Mesothelial cell of epicardium (in vitro differentiated cells): ENCODE measurements around the gene CFDP1. TPM values are rescaled to one million over a fixed set of nuclear protein-coding genes. Genes with fewer than 3 reads are reported as not detected.

Experiments used
- DNase-seq, 2 experiments: peaks; one replicate each; pipeline ENCODE4 v3.0.0; 2021; ENCODE audit warnings: low spot score in 2 of 2; ENCODE audit not compliant: unreplicated experiment in 2 of 2
- H3K27ac Mint-ChIP-seq: 2 replicates; pipeline ENCODE4 v1.8.0; 2021; ENCODE audit warnings: mixed read lengths
- H3K27me3 Mint-ChIP-seq: 2 replicates; pipeline ENCODE4 v1.8.0; 2021; ENCODE audit warnings: low read depth, mixed read lengths
- H3K36me3 Mint-ChIP-seq: 2 replicates; pipeline ENCODE4 v1.8.0; 2021; ENCODE audit warnings: mixed read lengths
- H3K4me1 Mint-ChIP-seq: 2 replicates; pipeline ENCODE4 v1.8.0; 2021; ENCODE audit warnings: mixed read lengths
- H3K4me3 Mint-ChIP-seq: 2 replicates; pipeline ENCODE4 v1.8.0; 2021; ENCODE audit warnings: mild to moderate bottlenecking, moderate library complexity, mixed read lengths
- H3K9me3 Mint-ChIP-seq: 2 replicates; pipeline ENCODE4 v1.8.0; 2021; ENCODE audit warnings: mixed read lengths
- total RNA-seq: library from RNA; stranded (reverse); gene quantifications from 3 replicates; pipeline ENCODE4 v1.2.1, GENCODE V29; 2021
- TF ChIP-seq, protein P1 (sequence below): fragments of 200-600 bp; sonication (generic); IDR thresholded peaks from one replicate; pipeline ENCODE4 v1.5.0; 2021; ENCODE audit warnings: antibody characterized with exemption; ENCODE audit not compliant: unreplicated experiment

The CFDP1 gene
- 86.7 to 89.1 TPM (median 87.0 TPM) in 3 replicates for total RNA-seq

DNA sequence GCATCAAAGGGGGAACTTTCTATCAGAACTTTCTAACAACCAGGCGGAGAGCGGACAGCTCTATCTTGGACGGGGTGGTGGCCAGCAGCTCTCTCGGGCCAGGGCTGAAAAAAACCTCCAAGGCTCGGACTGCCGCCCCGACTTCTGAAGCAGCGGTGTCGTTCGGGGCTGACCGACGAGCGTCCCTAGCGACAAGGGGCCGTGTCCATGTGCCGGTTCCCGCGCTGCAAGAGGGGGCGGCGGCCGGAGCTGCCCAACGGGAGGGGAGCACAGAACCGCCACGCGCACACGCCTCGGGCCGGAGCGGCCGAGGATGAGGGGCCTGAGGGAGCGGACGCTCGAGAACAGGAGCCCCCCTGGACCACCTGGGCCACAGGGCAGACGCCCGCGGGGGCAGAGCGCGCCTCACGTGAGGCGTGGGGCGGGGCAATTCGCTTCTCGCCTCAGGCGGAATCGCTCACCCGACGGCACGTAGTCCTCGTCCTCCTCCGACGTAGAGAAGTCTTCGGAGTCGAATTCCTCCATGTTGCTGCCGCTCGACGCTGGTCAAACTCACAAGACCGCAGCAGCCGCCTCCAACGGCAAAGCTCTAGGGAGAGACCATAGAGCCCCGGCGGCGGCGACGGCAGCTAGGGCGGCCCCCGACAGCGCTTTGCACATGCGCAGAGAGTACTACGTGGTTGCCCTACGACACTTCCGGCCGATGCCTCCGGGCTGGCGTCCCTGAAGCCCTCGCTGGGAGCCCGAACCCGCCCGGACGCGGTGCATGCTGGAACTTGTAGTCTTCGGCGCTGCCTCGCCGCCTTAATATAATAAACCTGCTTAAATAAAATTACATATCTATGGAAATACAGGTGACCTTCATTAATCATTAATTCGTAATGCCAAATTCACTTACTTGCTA, at the start of gene CFDP1:
TSS of gene CFDP1 (minus strand) at position 676 of the 904 bp plus-strand sequence. CDS start at position 525, 151 bp downstream.
- DNase-seq, result peak; percentile 93 to 95
- peaks cover 5% of the 10 kb centered on the region for H3K9me3 Mint-ChIP-seq
- TF ChIP-seq, protein P1, sequence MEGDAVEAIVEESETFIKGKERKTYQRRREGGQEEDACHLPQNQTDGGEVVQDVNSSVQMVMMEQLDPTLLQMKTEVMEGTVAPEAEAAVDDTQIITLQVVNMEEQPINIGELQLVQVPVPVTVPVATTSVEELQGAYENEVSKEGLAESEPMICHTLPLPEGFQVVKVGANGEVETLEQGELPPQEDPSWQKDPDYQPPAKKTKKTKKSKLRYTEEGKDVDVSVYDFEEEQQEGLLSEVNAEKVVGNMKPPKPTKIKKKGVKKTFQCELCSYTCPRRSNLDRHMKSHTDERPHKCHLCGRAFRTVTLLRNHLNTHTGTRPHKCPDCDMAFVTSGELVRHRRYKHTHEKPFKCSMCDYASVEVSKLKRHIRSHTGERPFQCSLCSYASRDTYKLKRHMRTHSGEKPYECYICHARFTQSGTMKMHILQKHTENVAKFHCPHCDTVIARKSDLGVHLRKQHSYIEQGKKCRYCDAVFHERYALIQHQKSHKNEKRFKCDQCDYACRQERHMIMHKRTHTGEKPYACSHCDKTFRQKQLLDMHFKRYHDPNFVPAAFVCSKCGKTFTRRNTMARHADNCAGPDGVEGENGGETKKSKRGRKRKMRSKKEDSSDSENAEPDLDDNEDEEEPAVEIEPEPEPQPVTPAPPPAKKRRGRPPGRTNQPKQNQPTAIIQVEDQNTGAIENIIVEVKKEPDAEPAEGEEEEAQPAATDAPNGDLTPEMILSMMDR, result no peak
- peaks cover 4% of the 10 kb centered on the region for H3K36me3 Mint-ChIP-seq
- peak within 1 kb of the TSS; percentile 96 for H3K27ac Mint-ChIP-seq
- H3K4me1 Mint-ChIP-seq, result peaks cover 13% of the 10 kb centered on the region
- H3K27me3 Mint-ChIP-seq, result no peaks in the 10 kb centered on the region
- H3K4me3 Mint-ChIP-seq, result peak within 1 kb of the TSS; percentile 71

DNA sequence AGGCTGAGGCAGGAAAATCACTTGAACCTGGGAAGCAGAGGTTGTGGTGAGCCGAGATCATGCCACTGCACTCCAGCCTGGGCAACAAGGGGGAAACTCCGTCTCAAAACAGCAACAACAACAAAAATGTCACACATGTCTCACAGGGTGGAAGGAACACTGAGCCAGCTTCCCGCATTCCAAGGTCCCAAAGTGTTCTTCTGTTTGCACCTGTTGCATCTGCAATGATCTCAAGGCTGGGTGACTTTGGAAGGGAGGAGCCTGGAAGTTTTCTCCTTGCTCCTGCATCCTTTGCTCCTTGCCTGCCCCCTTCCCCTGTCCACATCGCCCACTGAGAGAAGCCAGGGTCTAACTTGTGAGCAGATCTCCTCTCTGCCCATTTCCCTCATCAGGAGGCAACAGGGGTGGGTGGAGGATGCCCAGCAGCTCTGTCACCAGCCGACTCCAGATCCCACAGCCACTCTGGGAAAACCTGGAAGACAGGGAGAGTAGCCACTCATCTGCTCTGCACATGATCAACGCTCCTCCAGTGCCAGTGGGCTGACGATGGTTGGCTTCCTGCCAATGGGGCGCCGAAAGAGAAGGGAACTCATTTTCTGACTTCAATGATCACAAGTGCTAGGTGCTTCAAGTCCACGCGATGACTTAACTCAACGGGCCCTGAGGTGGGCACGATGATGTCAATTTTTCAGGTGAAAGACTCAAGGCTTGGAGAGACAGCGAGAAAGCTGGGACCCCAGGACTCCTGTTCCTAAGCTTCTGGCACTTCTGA, 49.3 kb upstream of the CFDP1 start:
- H3K4me1 Mint-ChIP-seq, result peaks cover 19% of the 10 kb centered on the region
- no peak overlapping the region for H3K4me3 Mint-ChIP-seq
- no peaks in the 10 kb centered on the region for H3K27me3 Mint-ChIP-seq
- no peak overlapping the region for H3K27ac Mint-ChIP-seq
- no peaks in the 10 kb centered on the region for H3K9me3 Mint-ChIP-seq
- DNase-seq, result no peak
- no peaks in the 10 kb centered on the region for H3K36me3 Mint-ChIP-seq
- TF ChIP-seq, protein P1, result no peak

DNA sequence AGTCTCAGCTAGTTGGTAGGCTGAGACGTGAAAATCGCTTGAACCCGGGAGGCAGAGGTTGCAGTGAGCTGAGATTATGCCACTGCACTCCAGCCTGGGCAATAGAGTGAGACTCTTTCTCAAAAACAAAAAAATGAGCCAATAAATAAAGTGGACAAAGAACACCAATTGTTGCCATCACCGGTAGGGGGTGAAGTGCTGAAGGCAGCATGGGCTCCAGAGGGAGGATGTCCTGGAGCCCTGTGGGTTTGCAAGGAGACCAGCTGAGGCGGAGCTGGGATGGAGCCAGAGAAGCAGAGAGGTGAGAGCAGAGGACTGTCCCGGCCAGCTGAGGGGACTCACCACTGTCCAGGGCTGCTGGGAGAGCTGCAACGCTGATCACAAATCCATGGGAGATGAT, 48.2 kb upstream of the CFDP1 start:
- Mint-ChIP-seq H3K27me3 (no peaks in the 10 kb centered on the region), H3K9me3 (no peaks in the 10 kb centered on the region), H3K4me3 (no peak overlapping the region), H3K4me1 (peaks cover 13% of the 10 kb centered on the region), H3K36me3 (no peaks in the 10 kb centered on the region), H3K27ac (no peak overlapping the region)
- no peak for DNase-seq
- TF ChIP-seq, protein P1, result no peak

DNA sequence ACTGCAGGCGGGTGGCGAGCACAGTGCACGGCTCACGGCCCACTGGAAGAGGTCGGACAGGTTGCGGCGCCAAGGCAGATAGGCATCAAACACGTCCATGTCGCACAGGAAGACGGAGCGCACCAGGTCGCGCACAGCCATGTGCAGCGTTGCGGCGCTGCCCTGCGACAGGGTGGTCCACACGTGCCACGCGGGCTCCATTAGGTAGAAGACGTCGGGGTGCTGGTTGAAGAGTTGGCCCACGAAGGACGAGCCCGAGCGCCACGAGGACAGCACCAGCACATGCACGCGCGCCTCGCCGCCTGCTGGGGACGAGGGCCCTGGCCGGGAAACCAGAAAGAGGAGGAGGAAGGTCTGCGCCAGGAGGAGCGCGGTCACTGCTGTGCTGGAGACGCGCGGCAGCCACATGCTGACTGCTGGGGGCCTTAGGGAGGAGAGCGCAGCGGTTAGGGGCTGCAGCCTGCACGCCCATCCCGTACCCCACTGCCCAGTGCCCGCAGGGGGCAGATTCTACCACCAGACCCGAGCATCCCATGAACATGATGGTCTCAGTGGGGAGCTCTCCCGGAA, 46.2 kb upstream of the CFDP1 start:
- H3K27ac Mint-ChIP-seq, result no peak overlapping the region
- H3K4me1 Mint-ChIP-seq, result no peaks in the 10 kb centered on the region
- H3K4me3 Mint-ChIP-seq, result no peak overlapping the region
- H3K36me3 Mint-ChIP-seq, result no peaks in the 10 kb centered on the region
- TF ChIP-seq, protein P1, result no peak
- no peaks in the 10 kb centered on the region for H3K9me3 Mint-ChIP-seq
- H3K27me3 Mint-ChIP-seq, result no peaks in the 10 kb centered on the region
- no peak for DNase-seq

DNA sequence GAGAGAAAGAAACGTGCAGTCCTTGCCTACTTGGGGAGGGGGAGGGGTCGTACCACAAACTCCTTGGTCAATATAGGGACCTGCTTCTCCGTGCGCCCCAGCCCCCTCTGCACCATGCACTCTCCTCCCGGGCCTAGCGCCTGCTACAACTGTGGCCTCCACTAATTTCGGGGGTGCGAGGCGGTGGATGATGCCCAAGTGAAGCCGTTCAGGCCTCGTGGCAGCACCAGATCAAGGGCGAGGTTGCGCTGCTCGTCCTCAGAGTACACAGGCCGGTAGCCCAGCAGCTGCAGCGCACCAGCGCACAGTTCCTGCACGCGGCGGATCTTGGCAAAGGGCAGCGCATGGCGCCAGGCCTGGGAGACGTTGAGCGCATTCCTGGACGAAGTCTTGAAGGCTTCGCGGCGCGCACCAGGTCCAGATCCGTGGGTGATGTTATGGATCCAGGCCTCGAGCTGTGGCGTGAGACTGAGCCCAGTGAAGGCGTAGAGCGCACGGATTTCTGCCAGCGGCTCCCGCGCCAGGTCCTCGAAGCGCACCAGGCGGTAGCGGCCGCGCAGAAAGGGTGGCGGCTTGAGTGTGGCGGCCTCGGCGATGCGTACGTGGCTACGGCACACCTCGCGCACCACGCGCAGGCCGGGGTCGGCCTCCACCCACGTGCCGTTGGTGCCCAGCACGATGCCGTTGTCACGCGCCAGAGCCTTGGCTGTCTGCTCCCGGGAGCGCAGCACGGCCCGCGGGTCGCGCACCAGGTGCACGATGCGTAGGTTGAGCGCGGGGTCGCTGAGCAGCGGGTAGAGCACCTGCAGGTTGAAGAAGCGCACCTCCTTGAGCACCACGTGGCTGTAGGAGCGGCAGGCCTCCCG, 45.4 kb upstream of the CFDP1 start:
- Mint-ChIP-seq H3K27me3 (no peaks in the 10 kb centered on the region), H3K27ac (no peak overlapping the region), H3K9me3 (no peaks in the 10 kb centered on the region), H3K4me1 (no peaks in the 10 kb centered on the region), H3K36me3 (no peaks in the 10 kb centered on the region), H3K4me3 (no peak overlapping the region)
- TF ChIP-seq, protein P1, result no peak
- no peak for DNase-seq
